GOT3 (cell line): ENCODE measurements around the gene GNG7.

Source experiments
- DNase-seq: peaks from one replicate; lab custom pipeline; 2025; ENCODE audit warnings: mixed read lengths; lab: John Stamatoyannopoulos, UW

The GNG7 gene

DNA sequence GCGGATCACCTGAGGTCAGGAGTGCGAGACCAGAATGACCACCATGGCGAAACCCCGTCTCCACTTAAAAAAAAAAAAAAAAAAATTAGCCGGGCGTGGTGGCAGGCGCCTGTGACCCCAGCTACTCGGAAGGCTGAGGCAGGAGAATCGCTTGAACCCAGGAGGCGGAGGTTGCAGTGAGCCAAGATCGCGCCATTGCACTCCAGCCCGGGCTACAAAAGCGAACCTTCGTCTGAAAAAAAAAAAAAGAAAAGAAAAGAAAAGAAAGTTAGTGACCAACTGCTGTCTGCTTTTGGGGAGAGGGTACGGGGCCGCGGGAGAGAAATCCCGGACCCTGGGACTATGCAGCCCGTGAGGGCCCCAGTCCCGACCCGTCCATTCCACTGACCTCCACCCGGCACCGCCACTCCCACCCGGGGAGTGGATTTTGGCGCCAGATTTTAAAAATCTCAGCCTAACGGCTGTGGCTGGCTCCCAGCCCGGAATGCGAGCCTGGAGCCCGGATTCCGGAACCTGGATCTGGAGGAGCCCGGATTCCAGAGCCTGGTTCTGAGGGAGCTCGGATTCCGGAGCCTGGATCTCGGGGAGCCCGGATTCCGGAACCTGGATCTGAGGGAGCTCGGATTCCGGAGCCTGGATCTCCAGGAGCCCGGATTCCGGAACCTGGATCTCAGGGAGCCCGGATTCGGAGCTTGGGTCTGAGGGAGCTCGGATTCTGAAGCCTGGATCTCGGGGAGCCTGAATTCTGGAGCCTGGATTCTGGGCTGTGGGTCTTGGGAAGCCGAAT, 239.7 kb downstream of the GNG7 start:
- peak; percentile 81 for DNase-seq

GRCh38 chr19:2461751-2462634, 240.5 kb downstream of the GNG7 start:
- peak; percentile 30 for DNase-seq
